ENCODE results near the gene GRN. TPM values are rescaled to one million over a fixed set of nuclear protein-coding genes. Genes with fewer than 3 reads are reported as not detected.

Gene GRN
- total and polyA plus RNA-seq, 7 experiments from 2014 or later, result 49.5 to 374 (median 52.2) TPM

GRCh38 chr17:44323359-44324091, 21.6 kb upstream of the GRN start:
- no peaks in the 10 kb centered on the region for H3K27me3 Mint-ChIP-seq
- H3K4me3 Mint-ChIP-seq, result peak overlapping the region; percentile 69 to 93 (median 82)
- Histone ChIP-seq H3K36me3 (ENCODE audit: control insufficient read depth in 2 of 3, insufficient read depth in 3 of 3, low read length in 3 of 3) (peaks cover 0 to 33% (median 0%) of the 10 kb centered on the region in 3 experiments), H3K27me3 (ENCODE audit: control insufficient read depth in 2 of 2, insufficient read depth in 2 of 2, low read length in 2 of 2) (no peaks in the 10 kb centered on the region), H3K9me3 (ENCODE audit: control insufficient read depth in 2 of 3, low read length in 3 of 3) (no peaks in the 10 kb centered on the region), H3K4me3 (ENCODE audit: low read length) (peak overlapping the region; percentile 98), H3K27ac (ENCODE audit: low read depth, low read length) (peak overlapping the region; percentile 83), H3K4me1 (ENCODE audit: control insufficient read depth in 2 of 2, insufficient read depth in 2 of 2, low read length in 2 of 2) (peaks cover 13 to 17% of the 10 kb centered on the region in 2 donors)
- CTCF ChIA-PET, result interaction anchor here (0.5 to 2.1 kb wide), 2 partner anchors 112 to 198 kb away, joined by 3 to 6 read pairs; no protein-coding TSS in a partner anchor
- POLR2A ChIA-PET, result interaction anchor here (1.4 to 5.0 kb wide), 5 partner anchors 9 to 126 kb away, joined by 5 to 102 read pairs (median 31); partner anchors contain the start of gene UBTF
- H3K27ac Mint-ChIP-seq, result peak overlapping the region in 4 of 9 donors; percentile 38 to 75 (median 66)
- no peaks in the 10 kb centered on the region for H3K9me3 Mint-ChIP-seq
- intact Hi-C loops (cut with micrococcal nuclease), result loop anchor here (1.0 to 10.0 kb wide), 5 partner anchors 15 to 841 kb away; partner anchors contain the start of genes HEXIM2 (in 1 of the 2), HROB (in 1 of the 2) and RUNDC3A (in 1 of the 2)
- H3K36me3 Mint-ChIP-seq, result peaks cover 0 to 11% (median 5%) of the 10 kb centered on the region in 5 donors
- no peak for DNase-seq
- peaks cover 0 to 38% (median 19%) of the 10 kb centered on the region in 7 donors for H3K4me1 Mint-ChIP-seq
- ATAC-seq, result no peak

GRCh38 chr17:44324092-44324570, 21.0 kb upstream of the GRN start:
- Mint-ChIP-seq H3K4me1 (peaks cover 0 to 38% (median 19%) of the 10 kb centered on the region in 7 donors), H3K27ac (peak overlapping the region in 4 of 9 donors; percentile 21 to 70 (median 64)), H3K9me3 (no peaks in the 10 kb centered on the region), H3K4me3 (peak overlapping the region; percentile 69 to 93 (median 82)), H3K27me3 (no peaks in the 10 kb centered on the region), H3K36me3 (peaks cover 0 to 11% (median 5%) of the 10 kb centered on the region in 5 donors)
- ChIA-PET POLR2A (interaction anchor here (1.2 to 5.0 kb wide), 7 partner anchors 9 to 138 kb away, joined by 3 to 102 read pairs (median 25); partner anchors contain the start of genes GRN, TMUB2 and UBTF), CTCF (interaction anchor here (0.5 to 2.1 kb wide), 2 partner anchors 113 to 198 kb away, joined by 3 to 6 read pairs; no protein-coding TSS in a partner anchor)
- Histone ChIP-seq H3K36me3 (ENCODE audit: control insufficient read depth in 2 of 3, insufficient read depth in 3 of 3, low read length in 3 of 3) (peaks cover 0 to 33% (median 0%) of the 10 kb centered on the region in 3 experiments), H3K9me3 (ENCODE audit: control insufficient read depth in 2 of 3, low read length in 3 of 3) (no peaks in the 10 kb centered on the region), H3K27me3 (ENCODE audit: control insufficient read depth in 2 of 2, insufficient read depth in 2 of 2, low read length in 2 of 2) (no peaks in the 10 kb centered on the region), H3K4me1 (ENCODE audit: control insufficient read depth in 2 of 2, insufficient read depth in 2 of 2, low read length in 2 of 2) (peaks cover 13 to 17% of the 10 kb centered on the region in 2 donors), H3K4me3 (ENCODE audit: low read length) (peak overlapping the region; percentile 98), H3K27ac (ENCODE audit: low read depth, low read length) (peak overlapping the region; percentile 83)
- DNase-seq (peak in 1 of 9 donors; percentile 18), ATAC-seq (no peak)
- intact Hi-C loops (cut with micrococcal nuclease), result loop anchor here (1.0 to 10.0 kb wide), 5 partner anchors 16 to 841 kb away; partner anchors contain the start of genes HEXIM2 (in 1 of the 2), HROB (in 1 of the 2) and RUNDC3A (in 1 of the 2)

GRCh38 chr17:44324571-44325275, 20.4 kb upstream of the GRN start, which contains the start of gene SLC25A39:
Gene SLC25A39, minus strand, starts transcription at chr17:44324823. Its CDS starts 1,261 bp downstream, at chr17:44323562.
- CTCF ChIA-PET, result interaction anchor here (0.5 to 2.1 kb wide), 2 partner anchors 113 to 199 kb away, joined by 3 to 6 read pairs; no protein-coding TSS in a partner anchor
- Histone ChIP-seq H3K27ac (ENCODE audit: low read depth, low read length) (peak within 1 kb of the TSS; percentile 83), H3K9me3 (ENCODE audit: control insufficient read depth in 2 of 3, low read length in 3 of 3) (no peaks in the 10 kb centered on the region), H3K36me3 (ENCODE audit: control insufficient read depth in 2 of 3, insufficient read depth in 3 of 3, low read length in 3 of 3) (peaks cover 0 to 28% (median 0%) of the 10 kb centered on the region in 3 experiments), H3K4me1 (ENCODE audit: control insufficient read depth in 2 of 2, insufficient read depth in 2 of 2, low read length in 2 of 2) (peaks cover 13 to 17% of the 10 kb centered on the region in 2 donors), H3K27me3 (ENCODE audit: control insufficient read depth in 2 of 2, insufficient read depth in 2 of 2, low read length in 2 of 2) (no peaks in the 10 kb centered on the region), H3K4me3 (ENCODE audit: low read length) (peak within 1 kb of the TSS; percentile 98)
- no peaks in the 10 kb centered on the region for H3K9me3 Mint-ChIP-seq
- H3K27me3 Mint-ChIP-seq, result no peaks in the 10 kb centered on the region
- peak within 1 kb of the TSS; percentile 89 to 98 (median 95) for H3K27ac Mint-ChIP-seq
- intact Hi-C loops (cut with micrococcal nuclease), result loop anchor here (1.0 to 10.0 kb wide), 9 partner anchors 16 to 840 kb away; partner anchors contain the start of genes HROB (in 2 of the 2), G6PC3 (in 1 of the 2), HDAC5 (in 1 of the 2) and HEXIM1 (in 1 of the 2)
- POLR2A ChIA-PET, result interaction anchor here (0.6 to 5.0 kb wide), 7 partner anchors 20 to 201 kb away, joined by 3 to 102 read pairs (median 25); partner anchors contain the start of genes GRN, HDAC5, TMUB2 and UBTF
- peak within 1 kb of the TSS; percentile 90 to 96 (median 93) for H3K4me3 Mint-ChIP-seq
- peaks cover 0 to 6% (median 0%) of the 10 kb centered on the region in 5 donors for H3K36me3 Mint-ChIP-seq
- H3K4me1 Mint-ChIP-seq, result peaks cover 0 to 38% (median 19%) of the 10 kb centered on the region in 7 donors
- peak; percentile 91 for ATAC-seq
- peak; percentile 87 to 99 (median 94) for DNase-seq

- Histone ChIP-seq H3K27me3 (ENCODE audit: control insufficient read depth in 2 of 2, insufficient read depth in 2 of 2, low read length in 2 of 2) (no peaks in the 10 kb centered on the region), H3K27ac (ENCODE audit: low read depth, low read length) (peak overlapping the region; percentile 83), H3K4me3 (ENCODE audit: low read length) (peak overlapping the region; percentile 51), H3K9me3 (ENCODE audit: control insufficient read depth in 2 of 3, low read length in 3 of 3) (no peaks in the 10 kb centered on the region), H3K36me3 (ENCODE audit: control insufficient read depth in 2 of 3, insufficient read depth in 3 of 3, low read length in 3 of 3) (peaks cover 0 to 6% (median 0%) of the 10 kb centered on the region in 3 experiments), H3K4me1 (ENCODE audit: control insufficient read depth in 2 of 2, insufficient read depth in 2 of 2, low read length in 2 of 2) (peaks cover 17 to 19% of the 10 kb centered on the region in 2 donors)
- H3K27me3 Mint-ChIP-seq, result no peaks in the 10 kb centered on the region
- peak; percentile 78 to 95 (median 93) for DNase-seq
- no peaks in the 10 kb centered on the region for H3K9me3 Mint-ChIP-seq
- no peaks in the 10 kb centered on the region for H3K36me3 Mint-ChIP-seq
- ChIA-PET POLR2A (interaction anchor here (0.6 to 5.0 kb wide), 18 partner anchors 9 to 900 kb away, joined by 3 to 102 read pairs (median 4); partner anchors contain the start of genes ATXN7L3, GRN, RUNDC3A and TMUB2), CTCF (interaction anchor here (0.5 to 1.2 kb wide), 10 partner anchors 11 to 601 kb away, joined by 3 to 14 read pairs (median 4); partner anchors contain the start of genes TMUB2 and UBTF)
- peak; percentile 84 for ATAC-seq
- H3K4me3 Mint-ChIP-seq, result peak overlapping the region; percentile 75 to 96 (median 86)
- H3K4me1 Mint-ChIP-seq, result peaks cover 0 to 36% (median 25%) of the 10 kb centered on the region in 7 donors
- peak overlapping the region; percentile 86 to 97 (median 89) for H3K27ac Mint-ChIP-seq
- intact Hi-C loops (cut with micrococcal nuclease), result loop anchor here (1.0 to 10.0 kb wide), 11 partner anchors 18 to 838 kb away; partner anchors contain the start of genes GRN (in 2 of the 2), TMUB2 (in 2 of the 2), G6PC3 (in 1 of the 2) and HDAC5 (in 1 of the 2)
Measured at GRCh38 chr17:44326861-44327444, 18.1 kb upstream of the GRN start.

- H3K27me3 ChIP-seq (ENCODE audit: control insufficient read depth in 2 of 2, insufficient read depth in 2 of 2, low read length in 2 of 2), result no peaks in the 10 kb centered on the region
- Mint-ChIP-seq H3K27ac (peak overlapping the region in 8 of 9 donors; percentile 55 to 77 (median 63)), H3K4me1 (peaks cover 0 to 29% (median 21%) of the 10 kb centered on the region in 7 donors), H3K36me3 (no peaks in the 10 kb centered on the region), H3K4me3 (peak overlapping the region; percentile 28 to 96 (median 48)), H3K27me3 (no peaks in the 10 kb centered on the region), H3K9me3 (no peaks in the 10 kb centered on the region)
- ChIA-PET CTCF (interaction anchor here (0.6 to 5.1 kb wide), 4 partner anchors 111 to 820 kb away, joined by 3 to 47 read pairs (median 4); partner anchors contain the start of genes HDAC5 and HEXIM1), POLR2A (interaction anchor here (0.6 to 4.4 kb wide), 7 partner anchors 18 to 141 kb away, joined by 4 to 102 read pairs (median 5); partner anchors contain the start of genes GRN, TMUB2 and UBTF)
- no peaks in the 10 kb centered on the region for H3K36me3 ChIP-seq (ENCODE audit: control insufficient read depth in 2 of 3, insufficient read depth in 3 of 3, low read length in 3 of 3)
- peaks cover 17 to 19% of the 10 kb centered on the region in 2 donors for H3K4me1 ChIP-seq (ENCODE audit: control insufficient read depth in 2 of 2, insufficient read depth in 2 of 2, low read length in 2 of 2)
- H3K27ac ChIP-seq (ENCODE audit: low read depth, low read length), result peak overlapping the region; percentile 3
- intact Hi-C loops (cut with micrococcal nuclease), result loop anchor here (2.0 to 10.0 kb wide), 5 partner anchors 256 to 837 kb away; partner anchors contain the start of genes G6PC3 (in 1 of the 2), HEXIM1 (in 1 of the 2), HEXIM2 (in 1 of the 2) and LSM12 (in 1 of the 2)
- DNase-seq (peak in 1 of 9 donors; percentile 18), ATAC-seq (no peak)
- H3K4me3 ChIP-seq (ENCODE audit: low read length), result no peak overlapping the region
- no peaks in the 10 kb centered on the region for H3K9me3 ChIP-seq (ENCODE audit: control insufficient read depth in 2 of 3, low read length in 3 of 3)
Measured at GRCh38 chr17:44327715-44328449, 17.2 kb upstream of the GRN start.

Data from naive thymus-derived CD4-positive, alpha-beta T cell (primary cell).